Psoas muscle (tissue), 8 donors: ENCODE measurements around the gene DHX15. TPM values are rescaled to one million over a fixed set of nuclear protein-coding genes. Genes with fewer than 3 reads are reported as not detected.
"Not testable (repeated sequence)": the region's sequence is repeated elsewhere in the genome, so short reads cannot be mapped to it uniquely, and the experiment has no call there.

Source experiments
- ATAC-seq, 4 donors: fragments of 200-7000 bp; cut with Tn5 transposase; one replicate each; pipeline ENCODE4 v1.9.1; 2020; ENCODE audit warnings: moderate library complexity in 3 of 4, mild to moderate bottlenecking in 2 of 4
- DNase-seq, 2 donors: peaks; one replicate each; pipeline ENCODE4 v3.0.0-alpha.2; 2020
- H3K27ac ChIP-seq: fragments of 200-600 bp; one replicate; pipeline ENCODE4 v1.8.0; 2022
- H3K27me3 ChIP-seq, 3 donors: fragments of 200-600 bp in 1 of 3; one replicate each; pipeline versions ENCODE4 v1.6.1 to v1.8.0; 2013 to 2022; ENCODE audit warnings: low read length in 2 of 3, mild to moderate bottlenecking in 2 of 3, moderate library complexity in 1 of 3; ENCODE audit not compliant: insufficient read depth in 3 of 3
- H3K36me3 ChIP-seq, 2 donors: fragments of 200-600 bp in 1 of 2; one replicate each; pipeline versions ENCODE4 v1.6.1 to v1.8.0; 2013 to 2022; ENCODE audit warnings: low read depth in 1 of 2, mild to moderate bottlenecking in 1 of 2, moderate library complexity in 1 of 2; ENCODE audit not compliant: insufficient read depth in 1 of 2
- H3K4me1 ChIP-seq: fragments of 200-600 bp; one replicate; pipeline ENCODE4 v1.8.0; 2022
- H3K4me3 ChIP-seq: fragments of 200-600 bp; one replicate; pipeline ENCODE4 v1.8.0; 2022; ENCODE audit warnings: mild to moderate bottlenecking
- H3K9me3 ChIP-seq: fragments of 200-600 bp; one replicate; pipeline ENCODE4 v1.8.0; 2022
- WGBS, 3 donors: extraction: QIAGEN DNeasy Blood & Tissue Kit; methylation state at CpG; one replicate each; pipeline versions ENCODE4 v1.1.6 to v1.1.7; 2013; 5-methylcytosine and 5-hydroxymethylcytosine counted together
- intact Hi-C, 2 donors: fragments of 100-400 bp; cut with DNase I; formaldehyde crosslinking; loops; one replicate each; pipeline versions ENCODE4 v1.11.0 to v1.14.2; 2022
- polyA plus RNA-seq, 3 donors: library from polyadenylated mRNA; stranded (reverse); fragments of 200-250 nt; gene quantifications; one replicate each; pipeline ENCODE4 v1.2.3, GENCODE V29; 2013
- total RNA-seq, 4 donors: library from RNA; stranded (reverse); fragmentation: NEBNext Ultra II Directional in 2 of 4; extraction: Animal tissue kit (Norgen Biotek cat#: 25700) in 2 of 4; gene quantifications; one replicate each; pipeline versions ENCODE4 v1.2.1 to v1.2.4, GENCODE V29; 2021 to 2023
- TF ChIP-seq, protein P1 (sequence below): fragments of 200-600 bp; IDR thresholded peaks from one replicate; pipeline ENCODE4 v1.8.0; 2022; ENCODE audit warnings: antibody characterized with exemption
- donor health status: healthy with polysubstance abuse.
- donor health status: DM: no; HTN: no; CAD: no; lungs with moderate emphysema.
- donor health status: Bipolar disorder and iron deficiency.
- donor health status: healthy.
- donor health status: DM: yes; HTN: yes; CAD: no.
- donor health status: DM: no; HTN: no; CAD: no.
- donor health status: DM: no; HTN: no; CAD: no.
- donor health status: DM: yes; HTN: yes; CAD: no.

Gene DHX15
- total and polyA plus RNA-seq, 7 donors: 28.3 to 69.7 (median 46.0) TPM

DNA sequence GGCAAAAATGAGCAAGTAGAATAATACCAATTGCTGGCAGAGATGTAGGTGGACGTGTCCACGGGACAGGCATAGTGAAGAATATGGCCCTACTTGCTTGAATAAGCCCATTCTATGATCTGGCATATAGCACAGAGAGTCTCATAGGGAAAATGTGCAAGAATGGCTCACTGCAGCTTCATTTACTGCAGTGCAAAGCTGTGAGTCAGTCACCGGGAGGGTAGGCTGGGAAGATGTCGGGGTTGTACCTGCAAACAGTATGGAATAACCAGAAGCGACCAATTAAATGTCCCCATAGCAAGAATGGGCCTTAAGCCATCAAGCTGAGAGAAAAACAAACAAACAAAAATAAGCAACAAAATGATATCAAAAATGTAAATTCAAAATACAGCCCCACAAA lies 74.3 kb downstream of the DHX15 start:
- no peaks in the 10 kb centered on the region for H3K9me3 ChIP-seq
- H3K36me3 ChIP-seq: no peaks in the 10 kb centered on the region
- WGBS, 3 donors: 95 to 97% (median 97%) methylated on average over 5 of the region's 5 CpGs
- no peak overlapping the region for H3K4me3 ChIP-seq
- intact Hi-C loops: no loop called here
- H3K4me1 ChIP-seq: no peaks in the 10 kb centered on the region
- H3K27ac ChIP-seq: no peak overlapping the region
- TF ChIP-seq, protein P1, sequence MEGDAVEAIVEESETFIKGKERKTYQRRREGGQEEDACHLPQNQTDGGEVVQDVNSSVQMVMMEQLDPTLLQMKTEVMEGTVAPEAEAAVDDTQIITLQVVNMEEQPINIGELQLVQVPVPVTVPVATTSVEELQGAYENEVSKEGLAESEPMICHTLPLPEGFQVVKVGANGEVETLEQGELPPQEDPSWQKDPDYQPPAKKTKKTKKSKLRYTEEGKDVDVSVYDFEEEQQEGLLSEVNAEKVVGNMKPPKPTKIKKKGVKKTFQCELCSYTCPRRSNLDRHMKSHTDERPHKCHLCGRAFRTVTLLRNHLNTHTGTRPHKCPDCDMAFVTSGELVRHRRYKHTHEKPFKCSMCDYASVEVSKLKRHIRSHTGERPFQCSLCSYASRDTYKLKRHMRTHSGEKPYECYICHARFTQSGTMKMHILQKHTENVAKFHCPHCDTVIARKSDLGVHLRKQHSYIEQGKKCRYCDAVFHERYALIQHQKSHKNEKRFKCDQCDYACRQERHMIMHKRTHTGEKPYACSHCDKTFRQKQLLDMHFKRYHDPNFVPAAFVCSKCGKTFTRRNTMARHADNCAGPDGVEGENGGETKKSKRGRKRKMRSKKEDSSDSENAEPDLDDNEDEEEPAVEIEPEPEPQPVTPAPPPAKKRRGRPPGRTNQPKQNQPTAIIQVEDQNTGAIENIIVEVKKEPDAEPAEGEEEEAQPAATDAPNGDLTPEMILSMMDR: no peak
- ATAC-seq (no peak), DNase-seq (no peak)
- H3K27me3 ChIP-seq: no peaks in the 10 kb centered on the region

DNA sequence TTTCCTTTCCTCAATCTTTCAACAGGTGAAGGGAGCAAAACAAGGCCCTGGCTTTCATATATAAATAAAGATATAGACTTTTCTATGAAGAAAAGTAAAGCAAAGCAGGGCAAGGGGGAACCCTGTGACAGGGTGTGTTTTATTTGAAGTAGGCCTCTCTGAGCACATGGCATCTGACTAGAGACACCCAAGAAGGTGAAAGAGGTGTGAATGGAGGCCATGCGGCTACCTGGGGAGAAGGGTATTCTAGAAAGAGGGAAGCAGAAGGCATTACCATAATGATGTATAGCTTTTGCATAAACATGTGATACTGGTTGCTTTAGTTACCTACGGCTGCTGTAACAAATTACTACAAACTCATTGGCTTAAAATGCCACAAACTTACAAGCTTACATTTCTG lies 75.8 kb downstream of the DHX15 start:
- H3K4me3 ChIP-seq: no peak overlapping the region
- no peak overlapping the region for H3K27ac ChIP-seq
- H3K27me3 ChIP-seq: no peaks in the 10 kb centered on the region
- no peak for ATAC-seq
- DNase-seq: no peak
- intact Hi-C loops: no loop called here
- no peaks in the 10 kb centered on the region for H3K36me3 ChIP-seq
- WGBS, 3 donors: 98 to 100% (median 100%) methylated on average over 2 of the region's 2 CpGs
- TF ChIP-seq, protein P1: no peak
- no peaks in the 10 kb centered on the region for H3K9me3 ChIP-seq
- no peaks in the 10 kb centered on the region for H3K4me1 ChIP-seq

DNA sequence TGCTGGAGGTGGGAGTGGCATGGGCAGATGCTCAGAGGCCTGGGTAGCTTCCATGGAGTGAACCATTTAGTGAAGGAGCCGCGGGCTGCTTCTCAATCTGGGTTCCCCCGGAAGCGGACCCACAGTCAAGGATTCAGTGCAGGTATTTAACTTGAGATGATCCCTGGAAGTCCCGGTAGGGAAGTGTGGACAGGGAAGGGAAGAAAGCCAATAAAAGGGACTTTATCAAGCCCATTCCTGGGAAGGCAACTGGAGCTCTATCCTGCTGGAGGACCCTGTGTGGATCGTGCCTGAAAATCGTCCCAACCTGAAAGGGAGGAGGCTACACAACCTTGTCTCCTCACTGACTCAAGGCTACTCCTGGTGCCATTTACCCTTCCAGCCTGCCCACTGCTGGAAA lies 76.9 kb downstream of the DHX15 start:
- TF ChIP-seq, protein P1: no peak
- Histone ChIP-seq H3K27ac (no peak overlapping the region), H3K27me3 (no peaks in the 10 kb centered on the region), H3K4me3 (no peak overlapping the region), H3K36me3 (no peaks in the 10 kb centered on the region), H3K9me3 (no peaks in the 10 kb centered on the region), H3K4me1 (no peaks in the 10 kb centered on the region)
- intact Hi-C loops: no loop called here
- ATAC-seq: no peak
- DNase-seq: no peak
- WGBS, 3 donors: 85 to 93% (median 92%) methylated on average over 7 of the region's 7 CpGs

DNA sequence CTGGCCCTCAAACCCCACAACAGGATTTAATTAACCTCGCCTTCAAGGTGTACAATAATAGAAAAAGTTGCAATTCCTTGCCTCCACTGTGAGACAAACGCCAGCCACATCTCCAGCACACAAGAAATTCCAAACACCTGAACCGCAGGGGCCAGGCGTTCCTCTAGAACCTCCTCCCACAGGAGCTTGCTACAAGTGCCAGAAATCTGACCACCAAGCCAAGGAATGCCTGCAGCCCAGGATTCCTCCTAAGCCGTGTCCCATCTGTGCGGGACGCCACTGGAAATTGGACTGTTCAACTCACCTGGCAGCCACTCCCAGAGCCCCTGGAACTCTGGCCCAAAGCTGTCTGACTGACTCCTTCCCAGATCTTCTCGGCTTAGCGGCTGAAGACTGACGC lies 81.3 kb downstream of the DHX15 start:
- DNase-seq, H3K36me3 ChIP-seq, H3K27ac ChIP-seq, H3K9me3 ChIP-seq, H3K4me1 ChIP-seq, H3K27me3 ChIP-seq, intact Hi-C loops, H3K4me3 ChIP-seq, ATAC-seq: not testable (repeated sequence)
- WGBS, 3 donors: 80 to 93% (median 83%) methylated on average over 10 of the region's 10 CpGs

DNA sequence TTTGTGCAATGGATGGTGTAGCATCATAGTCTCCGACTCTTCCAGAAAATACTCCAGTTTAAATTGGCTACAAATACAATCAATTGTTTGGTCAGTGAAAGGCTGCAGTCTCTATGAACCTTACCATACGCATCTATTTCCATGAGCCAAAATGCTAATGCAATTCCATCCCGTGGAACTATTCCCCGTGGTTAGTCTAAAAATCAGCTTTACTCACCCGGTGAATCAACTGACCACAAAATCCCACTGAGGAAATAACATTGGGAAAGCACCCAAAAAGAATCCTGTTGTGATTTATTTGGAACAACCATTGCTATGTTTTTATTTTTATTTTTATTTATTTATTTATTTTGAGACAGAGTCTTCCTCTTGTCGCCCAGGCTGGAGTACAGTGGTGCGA lies 87.1 kb downstream of the DHX15 start:
- no peak overlapping the region for H3K27ac ChIP-seq
- no peaks in the 10 kb centered on the region for H3K9me3 ChIP-seq
- H3K27me3 ChIP-seq: no peaks in the 10 kb centered on the region
- intact Hi-C loops: no loop called here
- DNase-seq: no peak
- H3K4me3 ChIP-seq: no peak overlapping the region
- no peaks in the 10 kb centered on the region for H3K36me3 ChIP-seq
- TF ChIP-seq, protein P1: no peak
- 72 to 84% (median 79%) methylated on average over 7 of the region's 7 CpGs for WGBS, 3 donors
- no peak for ATAC-seq
- no peaks in the 10 kb centered on the region for H3K4me1 ChIP-seq
